Body of pancreas (tissue), 4 donors: ENCODE results near the gene FMNL2.

ENCODE experiments used
- CTCF ChIP-seq, 7 experiments: fragments of 450-650 bp in 4 of 7; fragments of 200-600 bp in 3 of 7; sonication (generic) in 3 of 7; IDR thresholded peaks; one replicate each; pipeline ENCODE4 v1.5.1; 2016 to 2019; ENCODE audit warnings: antibody characterized with exemption in 7 of 7
- POLR2A ChIP-seq, 3 donors: fragments of 450-650 bp; IDR thresholded peaks; one replicate each; pipeline ENCODE4 v1.6.1; 2016; ENCODE audit warnings: antibody characterized with exemption in 3 of 3, mild to moderate bottlenecking in 2 of 3

GRCh38 chr2:152542995-152543481 is 208.1 kb downstream of the FMNL2 start:
- TF ChIP-seq POLR2A (IDR thresholded peaks at IDR 0.05) (no peak), CTCF (IDR thresholded peaks at IDR 0.05) (no peak)
